Testis (tissue), 2 donors: ENCODE measurements around the gene CDH20.

Experiments
- CTCF ChIP-seq, 3 experiments: fragments of 450-650 bp in 2 of 3; fragments of 200-600 bp in 1 of 3; sonication (generic) in 1 of 3; IDR thresholded peaks; one replicate each; pipeline ENCODE4 v1.5.1; 2016 to 2019; ENCODE audit warnings: antibody characterized with exemption in 3 of 3, mild to moderate bottlenecking in 2 of 3, moderate library complexity in 1 of 3
- POLR2A ChIP-seq: fragments of 450-650 bp; IDR thresholded peaks from one replicate; pipeline ENCODE4 v1.6.1; 2017; ENCODE audit warnings: antibody characterized with exemption, mild to moderate bottlenecking, moderate library complexity

- TF ChIP-seq CTCF (IDR thresholded peaks at IDR 0.05) (no peak), POLR2A (no peak)
Observed at GRCh38 chr18:61329398-61329797, 3.8 kb upstream of the CDH20 start.
